Right lobe of liver (tissue), 4 donors: ENCODE measurements around the gene RNF157.

Experiments used
- POLR2A ChIP-seq: fragments of 450-650 bp; IDR thresholded peaks from one replicate; pipeline ENCODE4 v1.6.1; 2017; ENCODE audit warnings: antibody characterized with exemption, mild to moderate bottlenecking
- TF ChIP-seq, protein P1 (sequence below), 4 donors: fragments of 200-600 bp in 3 of 4; fragments of 450-650 bp in 1 of 4; IDR thresholded peaks; one replicate each; pipeline versions ENCODE4 v1.5.1 to v1.8.0; 2016 to 2022; ENCODE audit warnings: antibody characterized with exemption in 4 of 4, mild to moderate bottlenecking in 2 of 4
- donor health status: DM: no; HTN: no; CAD: no.
- donor health status: DM: no; HTN: no; CAD: no.
- donor health status: DM: no; HTN: yes; CAD: no.

DNA sequence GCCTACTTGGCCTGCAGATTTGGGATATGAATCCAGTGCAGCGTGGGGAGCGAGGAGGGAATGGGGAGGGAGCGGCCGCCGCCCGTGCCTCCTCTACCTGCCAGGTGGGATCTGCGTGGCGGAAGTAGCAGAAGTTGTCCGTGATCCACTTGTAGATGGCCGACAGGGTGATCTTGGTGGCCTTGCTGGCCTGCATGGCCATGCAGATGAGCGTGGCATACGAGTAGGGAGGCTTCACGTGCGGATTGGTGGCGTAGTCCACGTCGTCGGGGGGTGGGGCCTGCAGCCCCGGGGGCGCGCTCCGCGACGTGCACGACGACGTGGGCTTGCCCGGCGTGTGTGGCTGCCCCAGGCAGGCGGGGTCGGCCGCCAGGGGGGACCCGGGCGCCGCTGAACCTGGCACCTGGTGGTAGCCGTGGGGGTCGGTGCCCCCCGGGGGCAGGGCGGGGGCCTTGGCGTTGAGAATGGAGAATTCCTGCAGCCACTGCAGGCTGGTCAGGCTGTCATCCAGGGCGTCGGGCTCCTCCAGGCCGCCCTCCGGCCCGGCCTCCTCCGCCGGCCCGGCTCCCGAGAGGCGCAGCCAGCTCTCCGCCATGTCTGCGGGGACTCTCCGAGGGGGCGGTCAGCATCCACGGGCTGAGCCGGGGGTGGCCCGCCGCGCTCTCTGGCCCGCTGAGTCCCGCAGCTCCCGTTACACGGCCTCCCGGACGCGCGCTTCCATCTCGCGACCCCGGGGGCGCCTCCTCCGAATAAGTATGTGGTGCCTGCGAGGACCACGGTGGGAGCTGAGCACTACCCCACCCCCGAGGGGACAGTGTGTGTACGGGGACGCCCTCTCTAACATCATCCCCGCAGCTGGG, 100.3 kb downstream of the RNF157 start:
- TF ChIP-seq, protein P1, sequence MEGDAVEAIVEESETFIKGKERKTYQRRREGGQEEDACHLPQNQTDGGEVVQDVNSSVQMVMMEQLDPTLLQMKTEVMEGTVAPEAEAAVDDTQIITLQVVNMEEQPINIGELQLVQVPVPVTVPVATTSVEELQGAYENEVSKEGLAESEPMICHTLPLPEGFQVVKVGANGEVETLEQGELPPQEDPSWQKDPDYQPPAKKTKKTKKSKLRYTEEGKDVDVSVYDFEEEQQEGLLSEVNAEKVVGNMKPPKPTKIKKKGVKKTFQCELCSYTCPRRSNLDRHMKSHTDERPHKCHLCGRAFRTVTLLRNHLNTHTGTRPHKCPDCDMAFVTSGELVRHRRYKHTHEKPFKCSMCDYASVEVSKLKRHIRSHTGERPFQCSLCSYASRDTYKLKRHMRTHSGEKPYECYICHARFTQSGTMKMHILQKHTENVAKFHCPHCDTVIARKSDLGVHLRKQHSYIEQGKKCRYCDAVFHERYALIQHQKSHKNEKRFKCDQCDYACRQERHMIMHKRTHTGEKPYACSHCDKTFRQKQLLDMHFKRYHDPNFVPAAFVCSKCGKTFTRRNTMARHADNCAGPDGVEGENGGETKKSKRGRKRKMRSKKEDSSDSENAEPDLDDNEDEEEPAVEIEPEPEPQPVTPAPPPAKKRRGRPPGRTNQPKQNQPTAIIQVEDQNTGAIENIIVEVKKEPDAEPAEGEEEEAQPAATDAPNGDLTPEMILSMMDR (IDR thresholded peaks at IDR 0.05): no peak
- TF ChIP-seq POLR2A: no peak
